GM23338 (cell line): ENCODE measurements around the gene GDF10. TPM values are rescaled to one million over a fixed set of nuclear protein-coding genes. Genes with fewer than 3 reads are reported as not detected.

Experiments used
- ATAC-seq: fragments of 200-7000 bp; cut with Tn5 transposase; 3 replicates; pipeline ENCODE4 v1.9.1; 2020
- DNase-seq: peaks from one replicate; pipeline ENCODE4 v3.0.0-alpha.2; 2015; ENCODE audit warnings: low spot score
- H2AFZ ChIP-seq: fragments of 200-600 bp; sonication (generic); 2 replicates; pipeline ENCODE4 v1.8.0; 2016; ENCODE audit warnings: antibody characterized with exemption, mild to moderate bottlenecking, moderate library complexity
- H3F3A ChIP-seq: fragments of 200-600 bp; sonication (generic); replicated peaks from 2 replicates; pipeline ENCODE4 v1.8.0; 2017; ENCODE audit warnings: antibody characterized with exemption, mixed run types, low read depth
- H3K27ac ChIP-seq: fragments of 200-600 bp; sonication (generic); 2 replicates; pipeline ENCODE4 v1.6.1; 2016; ENCODE audit warnings: low read depth
- H3K27me3 ChIP-seq: fragments of 200-600 bp; sonication (generic); 2 replicates; pipeline ENCODE4 v1.8.0; 2016; ENCODE audit warnings: mild to moderate bottlenecking, mixed run types, moderate library complexity; ENCODE audit not compliant: insufficient read depth
- H3K36me3 ChIP-seq: fragments of 200-600 bp; sonication (generic); 2 replicates; pipeline ENCODE4 v1.8.0; 2016; ENCODE audit warnings: mild to moderate bottlenecking; ENCODE audit not compliant: insufficient read depth
- H3K4me1 ChIP-seq: fragments of 200-600 bp; sonication (generic); 2 replicates; pipeline ENCODE4 v1.8.0; 2016; ENCODE audit warnings: mild to moderate bottlenecking, moderate library complexity; ENCODE audit not compliant: insufficient read depth
- H3K4me2 ChIP-seq: fragments of 200-600 bp; sonication (generic); 2 replicates; pipeline ENCODE4 v1.7.1; 2017; ENCODE audit warnings: mixed run types
- H3K4me3 ChIP-seq: fragments of 200-600 bp; sonication (generic); 2 replicates; pipeline ENCODE4 v1.6.1; 2016; ENCODE audit warnings: mixed run types
- H3K79me2 ChIP-seq: fragments of 200-600 bp; sonication (generic); replicated peaks from 2 replicates; pipeline ENCODE4 v1.8.0; 2017; ENCODE audit warnings: mild to moderate bottlenecking; ENCODE audit not compliant: insufficient read depth
- H3K9me2 ChIP-seq: fragments of 200-600 bp; sonication (generic); 2 replicates; pipeline ENCODE4 v1.8.0; 2017; ENCODE audit not compliant: insufficient read depth
- H4K20me1 ChIP-seq: fragments of 200-600 bp; sonication (generic); replicated peaks from 2 replicates; pipeline ENCODE4 v1.8.0; 2017; ENCODE audit warnings: mild to moderate bottlenecking; ENCODE audit not compliant: insufficient read depth
- H3K27ac Mint-ChIP-seq: 2 replicates; pipeline ENCODE4 v1.8.0; 2020; ENCODE audit warnings: inconsistent platforms, mild to moderate bottlenecking, moderate library complexity, mixed read lengths
- H3K27me3 Mint-ChIP-seq: 3 replicates; pipeline ENCODE4 v1.8.0; 2022; ENCODE audit warnings: low read depth, mild to moderate bottlenecking, moderate library complexity, mixed read lengths, inconsistent platforms; ENCODE audit not compliant: insufficient read depth, poor library complexity
- H3K36me3 Mint-ChIP-seq: 3 replicates; pipeline ENCODE4 v1.8.0; 2021; ENCODE audit warnings: low read depth, mild to moderate bottlenecking, inconsistent platforms, moderate library complexity, mixed read lengths
- H3K4me1 Mint-ChIP-seq: 3 replicates; pipeline ENCODE4 v1.8.0; 2020; ENCODE audit warnings: mild to moderate bottlenecking, inconsistent platforms, mixed read lengths
- H3K4me3 Mint-ChIP-seq: 3 replicates; pipeline ENCODE4 v1.8.0; 2021; ENCODE audit warnings: moderate library complexity, mild to moderate bottlenecking, inconsistent platforms, mixed read lengths
- H3K9me3 Mint-ChIP-seq: 3 replicates; pipeline ENCODE4 v1.8.0; 2020; ENCODE audit warnings: moderate library complexity, mild to moderate bottlenecking, inconsistent platforms, mixed read lengths
- CREB1 ChIP-seq: fragments of 250-450 bp; sonication (Bioruptor Pico); IDR thresholded peaks from 2 replicates; pipeline ENCODE4 v1.5.0; 2020; ENCODE audit warnings: low read depth, mild to moderate bottlenecking, moderate library complexity
- CTCF ChIP-seq, 2 experiments: fragments of 200-600 bp in 1 of 2; sonication (generic) in 1 of 2; conservative IDR thresholded peaks; 2 replicates each; pipeline versions ENCODE4 v1.5.1 to v1.6.1; 2016 to 2017; ENCODE audit warnings: antibody characterized with exemption in 2 of 2, low read depth in 2 of 2, mild to moderate bottlenecking in 2 of 2, moderate library complexity in 1 of 2
- ETS1 ChIP-seq: IDR thresholded peaks from 2 replicates; pipeline ENCODE4 v1.6.1; 2016; ENCODE audit warnings: antibody characterized with exemption
- EZH2 ChIP-seq: fragments of 200-600 bp; sonication (generic); IDR thresholded peaks from one replicate; pipeline ENCODE4 v1.8.0; 2017; ENCODE audit warnings: antibody characterized with exemption, mild to moderate bottlenecking, low read depth; ENCODE audit not compliant: unreplicated experiment
- EZH2phosphoT487 ChIP-seq: fragments of 200-600 bp; sonication (generic); IDR thresholded peaks from one replicate; pipeline ENCODE4 v1.8.1; 2018; ENCODE audit warnings: antibody characterized with exemption; ENCODE audit not compliant: unreplicated experiment
- JUNB ChIP-seq: IDR thresholded peaks from one replicate; pipeline ENCODE4 v1.6.1; 2016; ENCODE audit warnings: antibody characterized with exemption; ENCODE audit not compliant: unreplicated experiment
- NANOG ChIP-seq: IDR thresholded peaks from 2 replicates; pipeline ENCODE4 v1.6.1; 2016; ENCODE audit warnings: antibody characterized with exemption, borderline replicate concordance
- REST ChIP-seq: IDR thresholded peaks from one replicate; pipeline ENCODE4 v1.6.1; 2018; ENCODE audit warnings: antibody characterized with exemption; ENCODE audit not compliant: unreplicated experiment
- STAT1 ChIP-seq: IDR thresholded peaks from one replicate; pipeline ENCODE4 v1.6.1; 2016; ENCODE audit warnings: antibody characterized with exemption; ENCODE audit not compliant: unreplicated experiment
- ZNF114 ChIP-seq: fragments of 250-450 bp; sonication (Bioruptor Pico); IDR thresholded peaks from 2 replicates; pipeline ENCODE4 v1.5.0; 2020; ENCODE audit warnings: mild to moderate bottlenecking, moderate library complexity
- ZNF331 ChIP-seq: fragments of 250-450 bp; sonication (Bioruptor Pico); IDR thresholded peaks from 2 replicates; pipeline ENCODE4 v1.5.0; 2020; ENCODE audit warnings: low read depth, mild to moderate bottlenecking, moderate library complexity
- ZNF462 ChIP-seq: fragments of 250-450 bp; sonication (Bioruptor Pico); IDR thresholded peaks from 2 replicates; pipeline ENCODE4 v1.5.0; 2020; ENCODE audit warnings: mild to moderate bottlenecking, moderate library complexity
- polyA plus RNA-seq: library from polyadenylated mRNA; unstranded; fragments of >200 nt; fragmentation: Nextera tagmentation; extraction: Ambion mirVana; gene quantifications from 2 replicates; pipeline ENCODE4 v1.2.1, GENCODE V29; 2016
- total RNA-seq: library from RNA; depleted of rRNA; stranded (reverse); fragments of >200 nt; shearing (Covaris generic); gene quantifications from 2 replicates; pipeline ENCODE4 v1.2.3, GENCODE V29; 2014

The GDF10 gene
- total and polyA plus RNA-seq, 2 experiments from 2014 or later = 0.21 TPM; not detected in 1

- Histone ChIP-seq H3K4me2 (no peak overlapping the region), H3K4me1 (no peaks in the 10 kb centered on the region), H3K36me3 (no peaks in the 10 kb centered on the region), H4K20me1 (no peaks in the 10 kb centered on the region), H3K4me3 (no peak overlapping the region), H3F3A (no peaks in the 10 kb centered on the region), H3K79me2 (no peaks in the 10 kb centered on the region), H2AFZ (peak overlapping the region; percentile 18; the same call in 1 of the 2 replicates), H3K27ac (no peak overlapping the region), H3K27me3 (no peaks in the 10 kb centered on the region), H3K9me2 (peaks cover 10% of the 10 kb centered on the region; the same call in 1 of the 2 replicates)
- ATAC-seq (peak; percentile 41), DNase-seq (no peak)
- Mint-ChIP-seq H3K4me3 (no peak overlapping the region), H3K27me3 (peaks cover 1% of the 10 kb centered on the region), H3K4me1 (no peaks in the 10 kb centered on the region; the same call in 2 of the 3 replicates), H3K36me3 (no peaks in the 10 kb centered on the region), H3K27ac (peak overlapping the region; percentile 27; the same call in 1 of the 2 replicates), H3K9me3 (no peaks in the 10 kb centered on the region)
- TF ChIP-seq ETS1 = no peak
- no peak for TF ChIP-seq EZH2phosphoT487
- TF ChIP-seq ZNF114 (CRISPR knock-in tag) = no peak
- TF ChIP-seq ZNF331 (CRISPR knock-in tag) = no peak
- no peak for TF ChIP-seq EZH2
- TF ChIP-seq ZNF462 (CRISPR knock-in tag) = no peak
- no peak for TF ChIP-seq REST
- no peak for TF ChIP-seq NANOG
- no peak for TF ChIP-seq CREB1
- no peak for TF ChIP-seq STAT1
- TF ChIP-seq CTCF (conservative IDR thresholded peaks at IDR 0.05; ENCODE audit: low read depth in 2 of 2) = no peak
- no peak for TF ChIP-seq JUNB
These were observed 46.2 kb upstream of the GDF10 start for GRCh38 chr10:47253651-47254375.
